OCI-LY7 (cell line): Measurements from ENCODE around the gene DTX3L. TPM values are rescaled to one million over a fixed set of nuclear protein-coding genes. Genes with fewer than 3 reads are reported as not detected.

Source experiments
- BruUV-seq: library from RNA; stranded (reverse); fragments of 400-500 nt; replicated peaks from 2 replicates; lab custom pipeline; 2021; lab: Mats Ljungman, UMichigan
- CTCF ChIA-PET: fragments of 300-600 bp; sonication (Branson Sonifier 250); formaldehyde crosslinking; loops from one replicate; lab custom pipeline; 2022; ENCODE audit warnings: antibody characterized with exemption; ENCODE audit not compliant: unreplicated experiment; lab: Charles Lee
- POLR2A ChIA-PET: fragments of 300-600 bp; sonication (Branson Sonifier 250); formaldehyde crosslinking; loops from one replicate; lab custom pipeline; 2022; ENCODE audit warnings: antibody characterized with exemption; lab: Charles Lee
- DNase-seq: peaks from one replicate; pipeline ENCODE4 v3.0.0-alpha.2; 2015; ENCODE audit warnings: low spot score
- H2AFZ ChIP-seq: fragments of 200-600 bp; sonication (generic), shearing (Covaris generic); 2 replicates; pipeline ENCODE4 v1.6.1; 2014; ENCODE audit warnings: mild to moderate bottlenecking, antibody characterized with exemption, low read length, moderate library complexity
- H3K27ac ChIP-seq: fragments of 200-600 bp; sonication (generic); 2 replicates; pipeline ENCODE4 v1.5.1; 2014; ENCODE audit warnings: mixed run types, low read depth, mild to moderate bottlenecking, moderate library complexity, low read length, inconsistent platforms; ENCODE audit not compliant: poor library complexity, severe bottlenecking
- H3K36me3 ChIP-seq: fragments of 200-600 bp; sonication (generic); 2 replicates; pipeline ENCODE4 v1.6.1; 2014; ENCODE audit warnings: mild to moderate bottlenecking, antibody characterized with exemption, low read length, moderate library complexity, mixed read lengths; ENCODE audit not compliant: insufficient read depth
- H3K4me1 ChIP-seq: fragments of 200-600 bp; sonication (generic); 2 replicates; pipeline ENCODE4 v1.5.1; 2014; ENCODE audit warnings: mild to moderate bottlenecking, low read length; ENCODE audit not compliant: insufficient read depth, poor library complexity, severe bottlenecking
- H3K4me2 ChIP-seq: fragments of 200-600 bp; sonication (generic); 2 replicates; pipeline ENCODE4 v1.6.1; 2014; ENCODE audit warnings: mild to moderate bottlenecking, low read length
- H3K4me3 ChIP-seq: fragments of 200-600 bp; sonication (generic); 2 replicates; pipeline ENCODE4 v1.5.1; 2014; ENCODE audit warnings: mild to moderate bottlenecking, low read depth, low read length; ENCODE audit not compliant: poor library complexity, severe bottlenecking
- H3K79me2 ChIP-seq: fragments of 200-600 bp; sonication (generic); 2 replicates; pipeline ENCODE4 v1.6.1; 2016; ENCODE audit warnings: low read depth, mild to moderate bottlenecking, low read length, moderate library complexity, mixed read lengths; ENCODE audit not compliant: insufficient read depth
- H3K9me2 ChIP-seq: fragments of 200-600 bp; sonication (generic); 2 replicates; pipeline ENCODE4 v1.6.1; 2016; ENCODE audit warnings: mild to moderate bottlenecking, low read length, mixed read lengths; ENCODE audit not compliant: insufficient read depth
- H3K9me3 ChIP-seq: fragments of 200-600 bp; sonication (generic); 2 replicates; pipeline ENCODE4 v1.6.1; 2014; ENCODE audit warnings: mild to moderate bottlenecking, mixed run types, low read length, mixed read lengths
- H4K20me1 ChIP-seq: fragments of 200-600 bp; sonication (generic); 2 replicates; pipeline ENCODE4 v1.6.1; 2014; ENCODE audit warnings: mild to moderate bottlenecking, antibody characterized with exemption, low read length, moderate library complexity, mixed read lengths; ENCODE audit not compliant: insufficient read depth
- CTCF ChIP-seq: fragments of 200-600 bp; sonication (generic); conservative IDR thresholded peaks from 2 replicates; pipeline ENCODE4 v1.5.1; 2014; ENCODE audit warnings: mild to moderate bottlenecking, antibody characterized with exemption, low read length, moderate library complexity, mixed read lengths
- EZH2phosphoT487 ChIP-seq: fragments of 200-600 bp; sonication (generic); IDR thresholded peaks from 2 replicates; pipeline ENCODE4 v1.6.1; 2018; ENCODE audit warnings: low read depth, borderline replicate concordance, mild to moderate bottlenecking, mixed run types, antibody characterized with exemption, low read length, moderate library complexity, mixed read lengths
- intact Hi-C: fragments of 100-400 bp; cut with micrococcal nuclease; formaldehyde crosslinking; loops from one replicate; pipeline ENCODE4 v1.10.0; 2022; ENCODE audit not compliant: unreplicated experiment
- total RNA-seq, 2 experiments: library from RNA; depleted of rRNA in 1 of 2; stranded (reverse); fragments of >200 nt in 1 of 2; shearing (Covaris generic) in 1 of 2; gene quantifications; 2 replicates each; pipeline ENCODE4 v1.2.3, GENCODE V29; 2014 to 2022

Gene DTX3L
- total RNA-seq, 2 experiments from 2014 or later, result 1.3 to 1.5 TPM

- H3K4me3 ChIP-seq, result no peak overlapping the region
- peak overlapping the region; percentile 3; the same call in 1 of the 2 replicates for H2AFZ ChIP-seq
- H3K4me2 ChIP-seq, result peak overlapping the region; percentile 30; the same call in 1 of the 2 replicates
- H3K9me2 ChIP-seq, result no peaks in the 10 kb centered on the region
- no peaks in the 10 kb centered on the region for H3K36me3 ChIP-seq
- intact Hi-C loops, result no loop called here
- H3K4me1 ChIP-seq, result peaks cover 10% of the 10 kb centered on the region
- TF ChIP-seq EZH2phosphoT487 (no peak), CTCF (no peak)
- ChIA-PET POLR2A (no interaction called here), CTCF (no interaction called here)
- H3K9me3 ChIP-seq, result no peaks in the 10 kb centered on the region
- H4K20me1 ChIP-seq, result no peaks in the 10 kb centered on the region
- no TSS peak for BruUV-seq
- no peaks in the 10 kb centered on the region for H3K79me2 ChIP-seq
- no peak overlapping the region for H3K27ac ChIP-seq
- DNase-seq, result peak; percentile 27
Observed at GRCh38 chr3:122589297-122589696, 25.2 kb downstream of the DTX3L start.

GRCh38 chr3:122590610-122591009 lies 26.5 kb downstream of the DTX3L start:
- CTCF ChIA-PET, result no interaction called here

More at GRCh38 chr3:122590610-122591009, 26.5 kb downstream of the DTX3L start:
- DNase-seq, result no peak
- no peak for TF ChIP-seq CTCF
- no peak for TF ChIP-seq EZH2phosphoT487
- Histone ChIP-seq H3K9me3 (no peaks in the 10 kb centered on the region), H3K9me2 (no peaks in the 10 kb centered on the region), H3K4me3 (no peak overlapping the region), H3K4me2 (no peak overlapping the region), H3K4me1 (peaks cover 10% of the 10 kb centered on the region), H3K27ac (no peak overlapping the region), H3K36me3 (no peaks in the 10 kb centered on the region), H3K79me2 (no peaks in the 10 kb centered on the region), H4K20me1 (no peaks in the 10 kb centered on the region), H2AFZ (no peak overlapping the region)
- no TSS peak for BruUV-seq
- intact Hi-C loops, result no loop called here
- POLR2A ChIA-PET, result no interaction called here
